ENCODE measurements around the gene ZNF207.

Gene ZNF207

GRCh38 chr17:32426894-32427293, 76.9 kb downstream of the ZNF207 start:
- no peak for DNase-seq (ENCODE audit: low read depth)
- TF ChIP-seq CTCF (conservative IDR thresholded peaks at IDR 0.05; ENCODE audit: low read depth, low read length), result no peak
- H3K4me3 ChIP-seq (ENCODE audit: low read depth, low read length), result no peak overlapping the region

GRCh38 chr17:32429598-32429997, 79.6 kb downstream of the ZNF207 start:
- no peak overlapping the region for H3K4me3 ChIP-seq (ENCODE audit: low read depth, low read length)
- DNase-seq (ENCODE audit: low read depth), result no peak
- TF ChIP-seq CTCF (conservative IDR thresholded peaks at IDR 0.05; ENCODE audit: low read depth, low read length), result no peak
